Measurements from ENCODE around the gene RAPGEFL1. TPM values are rescaled to one million over a fixed set of nuclear protein-coding genes. Genes with fewer than 3 reads are reported as not detected.

Gene RAPGEFL1
- total and polyA plus RNA-seq, 2 of the 8 experiments (the other 6 are each of a cell fraction or from before 2014, with no cell fraction given), result 20.0 to 20.2 TPM

- TF ChIP-seq CTBP2 (IDR thresholded peaks at IDR 0.05; ENCODE audit: borderline replicate concordance, insufficient read depth, insufficient read length, low read length) (no peak), EZH2 (IDR thresholded peaks at IDR 0.05; ENCODE audit: low read depth, low read length, severe bottlenecking) (no peak), SP2 (IDR thresholded peaks at IDR 0.05; ENCODE audit: low read length) (no peak), NANOG (IDR thresholded peaks at IDR 0.05; ENCODE audit: insufficient read depth, low read depth, low read length, poor library complexity, severe bottlenecking) (no peak), SIX5 (IDR thresholded peaks at IDR 0.05; ENCODE audit: low read depth, low read length) (no peak), EGR1 (IDR thresholded peaks at IDR 0.05; ENCODE audit: borderline replicate concordance, low read depth, low read length) (no peak), HDAC6 (IDR thresholded peaks at IDR 0.05; ENCODE audit: low read depth, low read length) (no peak), SIN3A (conservative IDR thresholded peaks at IDR 0.05 in 1 of 2, IDR thresholded peaks at IDR 0.05 in 1 of 2; ENCODE audit: low read depth in 1 of 2, low read length in 2 of 2) (no peak), E2F6 (IDR thresholded peaks at IDR 0.05) (no peak)
- Histone ChIP-seq H2AFZ (ENCODE audit: low read length) (no peak overlapping the region), H3K4me3 (ENCODE audit: extremely low read depth in 1 of 4, insufficient read depth in 2 of 4, low read depth in 3 of 4, low read length in 4 of 4) (no peak overlapping the region), H3K23ac (ENCODE audit: insufficient read length) (no peak overlapping the region), H3K79me1 (ENCODE audit: low read depth, low read length) (no peaks in the 10 kb centered on the region), H3K23me2 (ENCODE audit: low read depth, low read length) (no peaks in the 10 kb centered on the region), H2BK12ac (ENCODE audit: low read depth, low read length) (no peak overlapping the region), H3K18ac (ENCODE audit: extremely low read depth, low read length) (no peak overlapping the region), H3K4ac (replicated peaks; ENCODE audit: insufficient read length, low read depth, low read length) (no peak overlapping the region), H3K36me3 (ENCODE audit: control insufficient read depth in 2 of 4, insufficient read depth in 4 of 4, low read length in 3 of 4) (no peaks in the 10 kb centered on the region), H3K9me3 (ENCODE audit: insufficient read depth in 2 of 2, low read depth in 1 of 2, low read length in 1 of 2) (no peaks in the 10 kb centered on the region), H2BK120ac (replicated peaks; ENCODE audit: low read depth, low read length) (no peak overlapping the region), H4K20me1 (replicated peaks in 1 of 2; ENCODE audit: control insufficient read depth in 1 of 2, insufficient read depth in 2 of 2, low read length in 2 of 2) (no peaks in the 10 kb centered on the region), H2BK5ac (ENCODE audit: low read depth, low read length) (no peak overlapping the region), H3K56ac (replicated peaks; ENCODE audit: insufficient read length, low read depth, low read length) (no peak overlapping the region), H3K4me2 (ENCODE audit: insufficient read depth in 1 of 2, low read depth in 2 of 2, low read length in 2 of 2) (no peak overlapping the region), H3K9ac (replicated peaks in 1 of 4; ENCODE audit: extremely low read depth in 1 of 4, low read depth in 3 of 4, low read length in 3 of 4) (no peak overlapping the region), H3K27ac (ENCODE audit: low read depth, low read length) (no peak overlapping the region), H3K27me3 (replicated peaks in 1 of 4; ENCODE audit: control insufficient read depth in 3 of 4, extremely low read depth in 1 of 4, insufficient read depth in 3 of 4, low read length in 3 of 4) (no peaks in the 10 kb centered on the region), H3K4me1 (replicated peaks in 1 of 4; ENCODE audit: control insufficient read depth in 3 of 4, insufficient read depth in 4 of 4, low read length in 3 of 4) (no peaks in the 10 kb centered on the region), H3K14ac (ENCODE audit: insufficient read length) (no peak overlapping the region), H4K91ac (replicated peaks; ENCODE audit: insufficient read length, low read length) (no peak overlapping the region), H2AK5ac (ENCODE audit: low read depth, low read length) (no peak overlapping the region), H3K79me2 (ENCODE audit: control insufficient read depth in 1 of 2, insufficient read depth in 2 of 2, low read length in 2 of 2) (no peaks in the 10 kb centered on the region), H4K5ac (ENCODE audit: insufficient read length, low read depth, low read length) (no peak overlapping the region), H4K8ac (ENCODE audit: extremely low read depth, insufficient read depth, low read length) (no peak overlapping the region), H2BK15ac (ENCODE audit: low read length) (no peak overlapping the region), H2BK20ac (ENCODE audit: low read length) (no peak overlapping the region)
- DNase-seq (ENCODE audit: low read depth in 1 of 2, low spot score in 2 of 2) (no peak), FAIRE-seq (no peak)
- POLR2A ChIA-PET (ENCODE audit: partially characterized antibody), result interaction anchor here (0.6 to 1.5 kb wide), 3 partner anchors 15 to 85 kb away, joined by 3 to 7 read pairs (median 4); no protein-coding TSS in a partner anchor
- WGBS, 2 experiments (ENCODE audit: extremely low coverage in 1 of 2, insufficient coverage in 1 of 2, insufficient read length in 1 of 2, insufficient replicate concordance in 2 of 2, low coverage in 1 of 2, low lambda C conversion rate in 2 of 2, missing lambda C conversion rate in 1 of 2), result 88% methylated on average over 4 of the region's 4 CpGs; no CpG with 5 or more reads in 1 of the 2 experiments
- CTCF ChIA-PET (ENCODE audit: partially characterized antibody), result interaction anchor here (0.6 to 5.9 kb wide), 11 partner anchors 7 to 197 kb away, joined by 3 to 61 read pairs (median 5); partner anchors contain the start of genes NR1D1 and WIPF2
These were observed 25.9 kb downstream of the RAPGEFL1 start for GRCh38 chr17:40203131-40203530.

Data from H1 (cell line).